Subcutaneous abdominal adipose tissue (tissue), 5 donors: ENCODE results near the gene PPP1R12B.

Source experiments
- H3K27ac ChIP-seq: one replicate; pipeline ENCODE4 v1.7.0; 2013; ENCODE audit warnings: low read depth, mild to moderate bottlenecking, inconsistent platforms, low read length, moderate library complexity
- H3K27me3 ChIP-seq, 5 donors: one replicate each; pipeline ENCODE4 v1.7.0; 2013; ENCODE audit warnings: low read length in 5 of 5, inconsistent platforms in 1 of 5; ENCODE audit not compliant: control insufficient read depth in 5 of 5, insufficient read depth in 4 of 5
- H3K36me3 ChIP-seq, 5 donors: one replicate each; pipeline ENCODE4 v1.7.0; 2013; ENCODE audit warnings: low read length in 5 of 5; ENCODE audit not compliant: control insufficient read depth in 5 of 5, insufficient read depth in 5 of 5
- H3K4me1 ChIP-seq, 5 donors: one replicate each; pipeline ENCODE4 v1.7.0; 2013; ENCODE audit warnings: low read length in 5 of 5, mild to moderate bottlenecking in 3 of 5, moderate library complexity in 1 of 5; ENCODE audit not compliant: control insufficient read depth in 5 of 5, insufficient read depth in 5 of 5
- H3K4me3 ChIP-seq, 5 donors: one replicate each; pipeline ENCODE4 v1.7.0; 2013; ENCODE audit warnings: low read length in 5 of 5, low read depth in 1 of 5
- H3K9ac ChIP-seq, 5 donors: one replicate each; pipeline ENCODE4 v1.7.0; 2013; ENCODE audit warnings: low read length in 5 of 5, mild to moderate bottlenecking in 4 of 5, moderate library complexity in 3 of 5
- H3K9me3 ChIP-seq, 5 donors: one replicate each; pipeline ENCODE4 v1.7.0; 2013; ENCODE audit warnings: low read length in 5 of 5; ENCODE audit not compliant: control insufficient read depth in 5 of 5
- donor health status: healthy.
- donor health status: healthy.
- donor health status: healthy.
- donor health status: healthy.
- donor health status: healthy.

PPP1R12B gene

DNA sequence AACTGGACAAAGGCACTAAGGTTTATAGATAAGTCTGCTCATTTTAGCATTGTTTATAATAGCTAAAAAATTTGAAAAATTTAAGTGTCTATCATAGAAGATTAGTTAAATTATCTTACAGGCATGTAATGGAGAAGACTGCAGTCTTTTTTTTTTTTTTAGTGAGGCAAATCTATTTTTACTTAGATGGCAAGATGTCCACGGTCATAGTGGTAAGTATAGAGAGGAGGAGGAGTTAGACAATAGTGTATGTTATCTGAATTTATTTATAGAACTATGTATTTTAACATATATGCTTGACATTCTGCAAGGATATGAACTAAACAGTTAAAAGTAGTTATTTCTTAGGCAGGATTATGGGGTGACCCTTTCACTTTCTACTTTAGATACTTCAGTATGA is 212.7 kb downstream of the PPP1R12B start:
- H3K9ac ChIP-seq: no peak overlapping the region
- no peaks in the 10 kb centered on the region for H3K27me3 ChIP-seq
- H3K9me3 ChIP-seq: no peaks in the 10 kb centered on the region
- H3K4me3 ChIP-seq: no peak overlapping the region
- peaks cover 0 to 22% (median 0%) of the 10 kb centered on the region in 5 donors for H3K36me3 ChIP-seq
- H3K27ac ChIP-seq: no peak overlapping the region
- peaks cover 0 to 30% (median 22%) of the 10 kb centered on the region in 5 donors for H3K4me1 ChIP-seq

DNA sequence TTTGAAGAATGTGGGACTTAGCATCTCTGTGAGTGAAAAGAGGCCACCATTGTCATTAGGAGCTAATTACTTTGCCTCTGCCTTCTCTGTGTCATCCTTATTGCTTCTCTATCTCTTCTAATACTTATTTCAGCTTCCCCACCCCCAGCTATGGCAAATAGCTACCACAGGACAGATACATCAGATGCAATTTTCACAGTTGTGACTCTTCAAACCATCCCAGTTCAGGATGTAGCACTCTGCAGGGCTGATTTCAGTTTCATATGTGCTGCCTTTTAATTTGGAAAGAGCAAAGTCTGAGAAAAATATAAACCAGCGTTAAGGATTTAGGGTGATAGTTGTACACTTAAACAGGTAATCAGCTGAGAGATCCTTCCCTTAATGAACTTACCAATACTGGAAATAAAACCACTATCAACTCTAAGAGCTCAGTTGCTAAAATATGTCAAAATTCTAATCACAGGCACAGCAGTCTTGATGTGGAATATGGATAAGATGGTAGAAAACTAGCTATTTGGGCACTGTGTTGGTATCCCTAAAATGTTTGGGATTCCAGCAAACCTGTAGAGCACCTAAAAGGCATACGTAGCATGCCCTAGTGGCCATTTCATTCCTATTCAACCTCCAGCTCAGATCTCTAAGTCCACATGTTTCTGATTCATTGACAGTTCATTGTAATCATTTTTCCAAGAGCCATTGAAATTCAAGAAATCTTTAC is 213.4 kb downstream of the PPP1R12B start:
- Histone ChIP-seq H3K27ac (peak overlapping the region; percentile 40), H3K4me1 (peaks cover 0 to 36% (median 27%) of the 10 kb centered on the region in 5 donors), H3K9me3 (no peaks in the 10 kb centered on the region), H3K9ac (peak overlapping the region in 1 of 5 donors; percentile 46), H3K4me3 (no peak overlapping the region), H3K27me3 (no peaks in the 10 kb centered on the region), H3K36me3 (peaks cover 0 to 22% (median 0%) of the 10 kb centered on the region in 5 donors)

DNA sequence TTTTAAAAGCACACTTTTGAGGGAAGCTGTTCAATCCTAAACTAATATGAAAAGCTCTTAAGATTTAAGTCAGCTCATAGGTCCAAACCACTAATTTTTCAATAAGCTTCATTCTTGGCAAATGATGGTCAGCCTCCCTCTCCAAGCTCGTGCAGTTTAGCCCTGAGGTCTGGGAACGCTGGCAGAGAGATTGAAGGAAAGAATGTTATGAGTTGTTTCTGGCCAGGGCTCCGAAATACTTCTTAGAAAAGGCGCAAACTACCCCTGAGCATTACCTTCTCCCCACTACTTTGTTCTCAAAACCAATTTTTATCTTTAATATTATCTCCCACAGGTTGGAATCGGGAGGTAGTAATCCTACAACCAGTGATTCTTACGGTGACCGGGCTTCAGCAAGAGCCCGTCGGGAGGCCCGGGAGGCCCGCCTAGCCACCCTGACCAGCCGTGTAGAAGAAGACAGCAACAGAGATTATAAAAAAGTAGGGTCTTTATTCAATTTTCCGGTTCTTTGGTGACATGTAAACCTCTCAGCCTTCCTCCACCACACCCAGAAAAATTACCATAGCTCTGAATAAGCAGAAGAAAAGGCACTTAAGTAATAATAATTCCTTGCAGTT is 214.1 kb downstream of the PPP1R12B start:
- Histone ChIP-seq H3K4me3 (no peak overlapping the region), H3K36me3 (peaks cover 0 to 22% (median 2%) of the 10 kb centered on the region in 5 donors), H3K9ac (peak overlapping the region in 1 of 5 donors; percentile 46), H3K27me3 (no peaks in the 10 kb centered on the region), H3K4me1 (peaks cover 0 to 42% (median 32%) of the 10 kb centered on the region in 5 donors), H3K27ac (peak overlapping the region; percentile 40), H3K9me3 (no peaks in the 10 kb centered on the region)

DNA sequence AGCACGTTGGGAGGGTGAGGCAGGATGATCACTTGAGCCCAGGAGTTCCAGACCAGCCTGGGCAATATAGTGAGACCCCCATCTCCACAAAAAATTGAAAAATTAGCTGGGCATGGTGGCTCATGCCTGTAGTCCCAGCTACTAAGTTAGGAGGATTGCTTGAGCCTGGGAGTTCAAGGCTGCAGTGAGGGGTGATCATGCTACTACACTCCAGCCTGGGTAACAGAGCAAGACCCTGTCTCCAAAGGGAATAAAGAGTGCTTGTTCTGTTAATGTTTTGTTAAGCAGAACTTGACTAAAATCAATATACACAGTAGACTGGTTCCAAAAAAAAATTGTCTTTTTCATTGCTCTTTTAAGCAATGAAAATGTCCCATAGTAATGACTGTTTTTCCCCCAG is 215.3 kb downstream of the PPP1R12B start:
- H3K27ac ChIP-seq: no peak overlapping the region
- H3K4me3 ChIP-seq: no peak overlapping the region
- H3K27me3 ChIP-seq: no peaks in the 10 kb centered on the region
- H3K36me3 ChIP-seq: peaks cover 0 to 22% (median 5%) of the 10 kb centered on the region in 5 donors
- H3K4me1 ChIP-seq: peaks cover 0 to 54% (median 41%) of the 10 kb centered on the region in 5 donors
- no peak overlapping the region for H3K9ac ChIP-seq
- no peaks in the 10 kb centered on the region for H3K9me3 ChIP-seq

DNA sequence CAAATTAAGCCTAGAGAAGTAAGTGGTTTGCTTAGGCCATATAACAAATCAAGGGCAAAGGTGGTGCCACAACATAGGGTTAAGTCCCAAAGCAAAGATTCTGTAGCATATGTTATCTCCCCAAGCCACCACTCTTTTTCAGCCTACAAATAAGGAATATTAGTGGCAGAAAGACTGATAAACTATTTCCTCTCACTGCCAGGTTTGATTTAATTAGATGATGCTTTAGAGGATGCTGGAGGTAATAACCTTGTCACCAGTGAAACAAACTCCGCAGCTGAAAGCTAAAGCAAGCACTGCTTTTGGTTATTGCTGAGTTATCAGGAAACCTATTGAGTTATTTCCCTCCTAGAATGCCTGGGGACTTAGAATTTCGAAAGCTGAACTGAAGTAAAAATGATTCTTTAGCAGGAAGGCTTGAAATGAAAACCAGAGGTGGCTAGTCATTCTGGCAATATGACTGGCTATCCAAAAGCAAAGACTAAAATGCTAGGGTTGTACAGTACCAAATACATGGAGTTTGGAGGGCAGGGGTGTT is 216.5 kb downstream of the PPP1R12B start:
- H3K4me3 ChIP-seq: no peak overlapping the region
- H3K4me1 ChIP-seq: peaks cover 0 to 63% (median 45%) of the 10 kb centered on the region in 5 donors
- H3K36me3 ChIP-seq: peaks cover 0 to 32% (median 12%) of the 10 kb centered on the region in 5 donors
- no peaks in the 10 kb centered on the region for H3K27me3 ChIP-seq
- no peak overlapping the region for H3K9ac ChIP-seq
- H3K9me3 ChIP-seq: no peaks in the 10 kb centered on the region
- peak overlapping the region; percentile 74 for H3K27ac ChIP-seq

DNA sequence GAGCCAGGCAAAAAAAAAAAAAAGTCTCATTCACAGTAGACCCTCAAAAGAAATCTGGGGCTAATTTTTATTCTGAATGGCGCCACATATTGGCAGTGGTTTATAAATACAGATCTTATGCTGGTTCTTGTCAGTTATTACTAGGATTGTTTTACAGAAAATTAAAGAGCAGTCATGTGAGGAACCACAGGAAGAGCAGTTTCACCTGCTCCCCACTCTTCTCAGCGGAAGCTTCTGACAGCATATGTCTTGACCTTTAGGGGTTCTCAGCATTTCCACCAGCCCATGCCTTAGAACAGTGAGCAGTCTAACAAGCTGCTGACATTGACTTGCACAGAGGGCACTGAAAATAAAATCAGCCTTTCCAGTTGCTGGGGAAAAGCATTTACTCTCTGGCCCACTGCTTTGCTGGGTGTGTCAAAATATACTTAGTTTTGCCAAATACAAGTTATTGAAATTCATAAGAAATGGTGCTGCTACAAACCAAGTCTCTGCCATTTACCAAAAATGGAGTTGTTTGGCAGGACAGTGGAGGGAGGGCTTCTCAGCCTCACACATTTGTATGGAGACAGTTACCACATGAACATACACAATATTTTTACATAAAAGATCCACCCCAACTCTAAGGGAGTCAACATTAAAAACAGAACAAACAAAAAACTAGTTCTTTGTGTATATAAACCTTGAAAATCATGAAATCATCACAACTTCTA is 217.5 kb downstream of the PPP1R12B start:
- H3K9ac ChIP-seq: peak overlapping the region in 2 of 5 donors; percentile 32 to 44
- H3K4me3 ChIP-seq: no peak overlapping the region
- peaks cover 0 to 63% (median 45%) of the 10 kb centered on the region in 5 donors for H3K4me1 ChIP-seq
- no peaks in the 10 kb centered on the region for H3K9me3 ChIP-seq
- H3K27me3 ChIP-seq: no peaks in the 10 kb centered on the region
- H3K36me3 ChIP-seq: peaks cover 0 to 33% (median 16%) of the 10 kb centered on the region in 5 donors
- peak overlapping the region; percentile 74 for H3K27ac ChIP-seq

DNA sequence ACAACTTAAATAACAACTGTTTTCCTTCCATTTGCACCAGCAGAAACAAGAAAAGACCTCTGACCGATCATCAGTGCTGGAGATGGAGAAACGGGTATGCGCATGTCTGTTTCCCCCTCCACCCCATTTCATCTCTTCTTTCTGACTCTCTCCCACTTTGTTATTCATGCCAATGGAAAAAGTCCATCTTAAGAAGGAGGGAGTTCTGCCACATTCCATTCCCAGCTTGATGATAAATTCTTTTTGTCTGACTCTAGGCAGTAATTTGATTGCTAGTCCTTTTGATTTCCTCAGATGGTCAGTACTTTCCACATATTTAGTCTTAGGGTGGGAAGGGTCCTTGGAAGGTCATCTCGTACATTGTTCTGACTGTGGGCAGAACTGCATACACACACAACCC is 219.2 kb downstream of the PPP1R12B start:
- Histone ChIP-seq H3K27ac (peak overlapping the region; percentile 74), H3K36me3 (peaks cover 5 to 37% (median 16%) of the 10 kb centered on the region in 5 donors), H3K27me3 (no peaks in the 10 kb centered on the region), H3K9ac (peak overlapping the region in 1 of 5 donors; percentile 18), H3K4me3 (no peak overlapping the region), H3K4me1 (peaks cover 0 to 52% (median 41%) of the 10 kb centered on the region in 5 donors), H3K9me3 (no peaks in the 10 kb centered on the region)

DNA sequence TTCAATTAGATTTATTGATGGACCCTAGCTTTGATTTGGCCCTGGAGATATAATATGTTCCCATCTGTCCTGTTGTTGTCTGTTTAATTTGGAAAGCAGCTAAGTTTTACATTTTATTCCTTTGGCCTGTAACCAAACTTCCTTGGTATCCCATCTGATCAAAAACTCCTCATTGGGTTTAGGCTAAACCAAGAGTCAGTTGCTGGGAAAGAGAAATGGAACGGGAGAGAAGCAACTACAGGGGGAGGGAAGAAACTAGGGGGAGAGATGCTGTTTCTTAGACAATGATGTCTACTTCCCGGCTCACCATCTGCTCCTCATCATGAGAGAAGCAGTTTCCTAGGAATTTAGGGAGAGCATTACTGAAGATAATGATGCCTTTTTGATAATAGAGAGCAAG is 219.9 kb downstream of the PPP1R12B start:
- Histone ChIP-seq H3K4me3 (no peak overlapping the region), H3K9ac (no peak overlapping the region), H3K9me3 (no peaks in the 10 kb centered on the region), H3K27ac (peak overlapping the region; percentile 74), H3K27me3 (no peaks in the 10 kb centered on the region), H3K4me1 (peaks cover 0 to 50% (median 41%) of the 10 kb centered on the region in 5 donors), H3K36me3 (peaks cover 9 to 40% (median 21%) of the 10 kb centered on the region in 5 donors)

DNA sequence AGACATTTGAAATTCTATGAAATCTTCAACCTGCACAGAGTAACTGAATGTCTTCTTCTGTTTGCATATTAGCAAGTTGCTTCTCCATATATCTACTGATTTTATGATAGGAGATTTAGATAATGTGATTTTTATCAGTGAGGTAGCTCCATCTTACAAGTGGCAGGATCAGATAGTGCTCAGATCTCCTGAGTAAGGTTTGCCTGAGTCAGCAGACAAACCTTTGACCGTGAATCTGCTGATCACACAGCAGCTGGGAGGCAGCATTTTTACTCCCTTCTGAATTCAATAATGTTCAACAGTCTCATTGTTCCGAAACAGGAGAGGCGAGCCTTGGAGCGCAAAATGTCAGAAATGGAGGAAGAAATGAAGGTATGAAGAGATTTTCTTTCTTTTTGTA is 220.3 kb downstream of the PPP1R12B start:
- Histone ChIP-seq H3K9me3 (no peaks in the 10 kb centered on the region), H3K27ac (peak overlapping the region; percentile 74), H3K4me3 (no peak overlapping the region), H3K4me1 (peaks cover 0 to 50% (median 41%) of the 10 kb centered on the region in 5 donors), H3K27me3 (no peaks in the 10 kb centered on the region), H3K9ac (peak overlapping the region in 1 of 5 donors; percentile 1), H3K36me3 (peaks cover 9 to 41% (median 21%) of the 10 kb centered on the region in 5 donors)
